Measurements from ENCODE around the gene KLHDC10. TPM values are rescaled to one million over a fixed set of nuclear protein-coding genes. Genes with fewer than 3 reads are reported as not detected.

KLHDC10 gene
- total RNA-seq, 1 donor from 2014 or later = 29.8 TPM

- H3K4me1 Mint-ChIP-seq (ENCODE audit: low read depth, unreplicated experiment) = peaks cover 4% of the 10 kb centered on the region
- H3K36me3 Mint-ChIP-seq (ENCODE audit: unreplicated experiment) = no peaks in the 10 kb centered on the region
- no peak overlapping the region for H3K27ac Mint-ChIP-seq (ENCODE audit: unreplicated experiment)
- H3K9me3 Mint-ChIP-seq (ENCODE audit: unreplicated experiment) = no peaks in the 10 kb centered on the region
- no peak overlapping the region for H3K4me3 Mint-ChIP-seq (ENCODE audit: unreplicated experiment)
- H3K27me3 Mint-ChIP-seq (ENCODE audit: unreplicated experiment) = no peaks in the 10 kb centered on the region
- TF ChIP-seq CTCF (IDR thresholded peaks at IDR 0.05; ENCODE audit: partially characterized antibody, unreplicated experiment) = no peak
- DNase-seq = no peak
These were observed 45.9 kb upstream of the KLHDC10 start for GRCh38 chr7:130024390-130024789.

- H3K4me1 Mint-ChIP-seq (ENCODE audit: low read depth, unreplicated experiment) = no peaks in the 10 kb centered on the region
- TF ChIP-seq CTCF (IDR thresholded peaks at IDR 0.05; ENCODE audit: partially characterized antibody, unreplicated experiment) = no peak
- no peaks in the 10 kb centered on the region for H3K9me3 Mint-ChIP-seq (ENCODE audit: unreplicated experiment)
- no peaks in the 10 kb centered on the region for H3K36me3 Mint-ChIP-seq (ENCODE audit: unreplicated experiment)
- H3K4me3 Mint-ChIP-seq (ENCODE audit: unreplicated experiment) = no peak overlapping the region
- no peaks in the 10 kb centered on the region for H3K27me3 Mint-ChIP-seq (ENCODE audit: unreplicated experiment)
- no peak for DNase-seq
- no peak overlapping the region for H3K27ac Mint-ChIP-seq (ENCODE audit: unreplicated experiment)
These were observed 37.6 kb upstream of the KLHDC10 start for GRCh38 chr7:130032698-130033097.

- TF ChIP-seq CTCF (IDR thresholded peaks at IDR 0.05; ENCODE audit: partially characterized antibody, unreplicated experiment) = no peak
- no peak overlapping the region for H3K27ac Mint-ChIP-seq (ENCODE audit: unreplicated experiment)
- no peaks in the 10 kb centered on the region for H3K36me3 Mint-ChIP-seq (ENCODE audit: unreplicated experiment)
These were observed 32.6 kb upstream of the KLHDC10 start for GRCh38 chr7:130037703-130038102.

GRCh38 chr7:130040576-130040975, 29.8 kb upstream of the KLHDC10 start:
- DNase-seq = no peak
- no peak overlapping the region for H3K4me3 Mint-ChIP-seq (ENCODE audit: unreplicated experiment)
- no peaks in the 10 kb centered on the region for H3K4me1 Mint-ChIP-seq (ENCODE audit: low read depth, unreplicated experiment)
- H3K9me3 Mint-ChIP-seq (ENCODE audit: unreplicated experiment) = no peaks in the 10 kb centered on the region
- H3K27me3 Mint-ChIP-seq (ENCODE audit: unreplicated experiment) = no peaks in the 10 kb centered on the region
- no peak overlapping the region for H3K27ac Mint-ChIP-seq (ENCODE audit: unreplicated experiment)
- TF ChIP-seq CTCF (IDR thresholded peaks at IDR 0.05; ENCODE audit: partially characterized antibody, unreplicated experiment) = no peak
- H3K36me3 Mint-ChIP-seq (ENCODE audit: unreplicated experiment) = no peaks in the 10 kb centered on the region

More at GRCh38 chr7:130037703-130038102, 32.6 kb upstream of the KLHDC10 start:
- Mint-ChIP-seq H3K4me3 (ENCODE audit: unreplicated experiment) (no peak overlapping the region), H3K9me3 (ENCODE audit: unreplicated experiment) (no peaks in the 10 kb centered on the region), H3K4me1 (ENCODE audit: low read depth, unreplicated experiment) (no peaks in the 10 kb centered on the region), H3K27me3 (ENCODE audit: unreplicated experiment) (no peaks in the 10 kb centered on the region)
- no peak for DNase-seq

GRCh38 chr7:130047831-130048230, 22.5 kb upstream of the KLHDC10 start:
- H3K27me3 Mint-ChIP-seq (ENCODE audit: unreplicated experiment) = peaks cover 4% of the 10 kb centered on the region
- no peak for DNase-seq
- peaks cover 5% of the 10 kb centered on the region for H3K9me3 Mint-ChIP-seq (ENCODE audit: unreplicated experiment)
- H3K4me1 Mint-ChIP-seq (ENCODE audit: low read depth, unreplicated experiment) = peaks cover 3% of the 10 kb centered on the region
- no peak overlapping the region for H3K27ac Mint-ChIP-seq (ENCODE audit: unreplicated experiment)
- no peaks in the 10 kb centered on the region for H3K36me3 Mint-ChIP-seq (ENCODE audit: unreplicated experiment)
- TF ChIP-seq CTCF (IDR thresholded peaks at IDR 0.05; ENCODE audit: partially characterized antibody, unreplicated experiment) = no peak
- H3K4me3 Mint-ChIP-seq (ENCODE audit: unreplicated experiment) = no peak overlapping the region

All from glutamatergic neuron (in vitro differentiated cells).